HepG2 (cell line): Measurements from ENCODE around the gene TBC1D2B.

Experiments used
- CTCF ChIP-seq: sonication (generic); formaldehyde crosslinking; IDR thresholded peaks from 2 replicates; pipeline ENCODE4 v1.5.0; 2020; ENCODE audit warnings: mild to moderate bottlenecking, missing genetic modification reagents, moderate library complexity
- DMAP1 ChIP-seq: IDR thresholded peaks from 2 replicates; pipeline ENCODE4 v1.6.1; 2016
- DNMT1 ChIP-seq: sonication (generic); formaldehyde crosslinking; IDR thresholded peaks from 2 replicates; pipeline ENCODE4 v1.5.1; 2020; ENCODE audit warnings: mild to moderate bottlenecking, missing genetic modification reagents
- HOXA9 ChIP-seq: sonication (generic); formaldehyde crosslinking; IDR thresholded peaks from 2 replicates; pipeline ENCODE4 v1.8.1; 2022; ENCODE audit warnings: missing genetic modification reagents, mild to moderate bottlenecking, moderate library complexity, borderline replicate concordance
- POLR2A ChIP-seq, 2 experiments: IDR thresholded peaks; 2 replicates each; pipeline ENCODE4 v1.6.1; 2011; ENCODE audit warnings: low read depth in 2 of 2, low read length in 2 of 2, mild to moderate bottlenecking in 1 of 2, moderate library complexity in 1 of 2; ENCODE audit not compliant: insufficient read depth in 1 of 2
- SMARCE1 ChIP-seq: fragments of 450-650 bp; IDR thresholded peaks from 2 replicates; pipeline ENCODE4 v1.6.1; 2017; ENCODE audit warnings: borderline replicate concordance
- ZNF407 ChIP-seq: sonication (generic); formaldehyde crosslinking; IDR thresholded peaks from one replicate; pipeline ENCODE4 v1.5.1; 2020; ENCODE audit warnings: mild to moderate bottlenecking, missing genetic modification reagents; ENCODE audit errors: not compliant biosample characterization

- TF ChIP-seq CTCF (CRISPR knock-in tag) (no peak), ZNF407 (no peak), DMAP1 (CRISPR knock-in tag) (no peak), DNMT1 (no peak), HOXA9 (CRISPR knock-in tag) (no peak), SMARCE1 (no peak), POLR2A (IDR thresholded peaks at IDR 0.05; ENCODE audit: insufficient read depth in 1 of 2, low read depth in 2 of 2, low read length in 2 of 2) (no peak)
Observed at GRCh38 chr15:78063970-78064385, 13.5 kb downstream of the TBC1D2B start.
